Left hindlimb (tissue), 1 donor: ENCODE measurements around the gene TSPAN5.
"Not testable (repeated sequence)": the region's sequence is repeated elsewhere in the genome, so short reads cannot be mapped to it uniquely, and the experiment has no call there.

Experiments
- DNase-seq: peaks from one replicate; pipeline ENCODE4 v3.0.0-alpha.2; 2018

Gene TSPAN5

GRCh38 chr4:98542011-98542410 lies 116.4 kb downstream of the TSPAN5 start:
- no peak for DNase-seq

- no peak for DNase-seq
These were observed 117.6 kb downstream of the TSPAN5 start for GRCh38 chr4:98540803-98541202.

DNA sequence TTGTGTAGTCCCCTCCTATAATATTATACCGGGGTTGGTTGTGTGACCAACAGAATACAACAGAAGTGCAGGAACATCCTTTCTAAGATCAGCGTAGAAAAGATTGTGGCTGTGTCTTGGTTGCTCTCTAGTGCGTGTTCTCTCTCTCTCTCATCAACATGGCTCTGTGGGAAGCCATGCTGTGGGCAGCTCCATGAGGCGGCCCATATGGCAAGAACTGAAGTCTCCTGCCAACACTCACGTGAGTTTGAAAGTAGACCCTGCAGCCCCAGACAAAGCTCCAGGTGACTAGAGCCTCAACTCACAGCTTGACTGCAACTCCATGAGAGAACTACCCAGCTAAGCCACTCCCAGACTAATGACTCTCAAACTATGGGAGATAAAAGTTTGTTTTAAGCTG lies 118.7 kb downstream of the TSPAN5 start:
- no peak for DNase-seq

DNA sequence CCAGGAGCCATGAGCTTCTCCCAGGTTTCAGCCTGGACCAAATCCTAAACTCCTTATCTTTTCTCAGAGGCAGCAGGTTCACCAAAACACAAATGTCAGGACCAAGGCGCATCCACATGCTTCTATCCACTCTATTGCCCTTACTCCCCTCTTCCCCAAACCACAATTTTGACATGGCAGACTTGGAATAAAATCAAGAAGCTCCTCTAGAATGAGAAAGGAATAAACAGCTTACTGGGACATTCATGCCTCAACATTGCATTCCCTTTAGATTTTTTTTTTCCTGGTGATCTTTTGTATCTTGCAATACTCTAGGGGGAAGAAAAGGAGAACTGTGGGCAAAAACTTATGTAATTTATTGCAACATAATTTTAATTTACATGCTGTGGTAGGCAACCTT lies 119.1 kb downstream of the TSPAN5 start:
- DNase-seq: no peak

GRCh38 chr4:98536631-98537030 lies 121.8 kb downstream of the TSPAN5 start:
- no peak for DNase-seq

- DNase-seq: not testable (repeated sequence)
These were observed 124.3 kb downstream of the TSPAN5 start for GRCh38 chr4:98534146-98534545.

- DNase-seq: no peak
These were observed 127.8 kb downstream of the TSPAN5 start for GRCh38 chr4:98530572-98530971.

DNA sequence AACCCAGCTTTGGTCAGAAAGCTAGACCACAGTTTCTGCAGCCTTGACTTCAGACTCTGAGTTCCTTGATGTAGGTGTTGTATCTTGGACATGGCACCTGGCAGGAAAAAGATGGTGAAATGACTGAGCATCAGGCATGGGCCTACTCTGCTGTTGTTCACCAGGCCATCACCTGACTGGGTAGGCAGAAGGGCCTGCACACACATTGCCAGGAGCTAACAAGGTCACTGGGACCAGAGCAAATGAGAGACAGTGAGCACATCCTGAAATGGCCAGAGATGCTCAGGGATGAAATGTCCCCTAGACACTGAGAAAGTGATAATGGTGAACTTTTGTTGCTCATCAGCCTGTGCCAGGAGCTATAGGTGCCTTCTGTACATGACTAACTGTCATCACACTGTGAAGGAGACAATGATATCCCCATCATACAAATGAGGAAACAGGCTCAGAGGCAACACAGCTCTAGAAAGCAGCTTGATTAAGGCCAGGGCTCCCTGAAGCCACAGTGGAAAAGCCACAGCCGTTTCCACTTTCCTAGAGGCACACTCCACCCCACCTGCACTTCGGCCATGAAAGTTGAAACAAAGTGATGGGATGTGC lies 128.3 kb downstream of the TSPAN5 start:
- DNase-seq: no peak

DNA sequence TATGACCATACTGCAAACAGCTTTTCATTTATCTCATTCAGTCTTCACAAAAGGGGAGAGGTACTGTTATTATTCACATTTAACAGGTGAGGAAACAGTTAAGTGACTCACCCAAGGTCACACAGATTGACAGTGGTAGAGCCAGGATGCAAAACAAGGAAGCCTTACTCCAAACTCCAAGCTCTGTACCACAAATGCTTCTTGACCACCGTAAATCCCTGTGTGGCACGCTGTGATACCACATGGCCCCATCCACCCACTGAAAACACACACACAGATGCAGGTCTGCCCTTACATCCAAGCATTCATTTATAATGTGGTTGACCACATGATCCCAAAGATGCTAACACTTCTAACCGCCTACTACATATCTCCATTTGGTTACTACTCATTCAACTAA lies 129.5 kb downstream of the TSPAN5 start:
- DNase-seq: no peak

GRCh38 chr4:98527534-98528269 lies 130.7 kb downstream of the TSPAN5 start:
- no peak for DNase-seq

DNA sequence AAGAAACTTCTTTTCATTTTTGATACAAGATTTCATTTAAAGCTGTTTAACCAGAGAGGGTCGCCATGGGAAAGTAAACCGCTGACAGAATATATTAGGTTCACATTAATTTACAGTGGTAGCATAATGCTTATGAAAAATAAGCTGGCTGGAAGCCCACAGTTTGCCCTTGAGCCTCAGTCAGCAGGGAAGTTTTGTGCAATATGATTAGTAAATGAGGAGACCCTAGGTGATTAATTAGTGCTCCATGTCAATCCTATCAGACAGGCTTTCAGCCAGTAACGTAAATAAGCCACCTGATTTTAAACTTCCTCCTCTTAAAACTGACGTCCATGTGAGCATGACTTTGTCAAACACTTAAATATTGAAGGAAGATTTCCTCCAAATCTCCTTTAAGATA lies 134.2 kb downstream of the TSPAN5 start:
- DNase-seq: no peak

DNA sequence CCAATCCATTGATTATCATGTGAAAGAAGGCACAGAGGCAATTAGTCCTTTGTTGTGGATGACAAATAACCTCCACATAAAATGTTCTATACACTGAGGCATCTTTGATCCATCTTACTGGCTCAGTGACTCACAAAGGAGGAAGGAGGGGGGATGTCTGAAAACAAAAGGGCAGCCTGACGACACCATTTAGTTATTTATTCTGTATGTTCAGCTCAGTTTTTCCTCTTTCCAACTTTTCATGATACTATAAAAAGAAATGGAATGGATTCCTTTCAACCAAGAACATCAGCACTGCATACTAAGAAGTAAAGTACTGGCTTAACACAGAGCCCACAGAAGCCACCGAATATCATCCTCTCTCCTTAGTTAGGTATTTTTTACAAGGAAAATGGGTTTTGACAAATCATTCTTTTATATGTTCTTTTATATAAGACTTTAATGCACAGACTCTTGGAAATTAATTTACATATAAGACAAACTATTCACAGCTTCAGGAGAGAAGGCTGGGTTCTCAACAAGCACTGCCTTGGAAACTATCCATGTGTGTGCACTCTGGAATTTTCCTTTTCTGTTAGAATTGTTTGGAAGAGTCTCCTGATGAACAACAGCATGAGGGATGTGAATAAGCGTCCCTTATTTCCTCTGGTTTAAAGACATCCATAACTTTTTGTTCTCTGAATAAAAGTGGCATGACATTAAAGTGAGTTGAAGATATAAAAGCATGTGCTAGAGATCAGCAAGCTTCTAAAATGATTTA lies 135.6 kb downstream of the TSPAN5 start:
- DNase-seq: no peak

DNA sequence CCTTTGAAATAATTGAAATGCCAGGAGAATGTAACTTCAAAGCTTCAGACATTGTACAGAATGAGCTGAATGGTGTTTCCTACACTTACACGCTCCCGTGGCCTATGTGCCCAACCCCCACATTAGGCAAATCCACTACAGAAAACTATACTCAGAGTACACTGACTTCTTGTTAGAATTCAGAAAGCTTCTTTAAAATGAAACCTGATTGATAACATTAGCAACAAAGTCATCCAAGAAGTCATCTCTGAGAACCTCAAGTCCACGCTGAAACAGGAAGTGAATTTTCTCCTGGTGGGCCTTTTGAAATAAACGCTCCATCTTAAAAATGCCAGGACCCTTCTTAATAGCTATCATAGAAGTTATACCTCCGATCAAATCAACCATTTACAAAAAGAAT lies 136.3 kb downstream of the TSPAN5 start:
- DNase-seq: no peak

DNA sequence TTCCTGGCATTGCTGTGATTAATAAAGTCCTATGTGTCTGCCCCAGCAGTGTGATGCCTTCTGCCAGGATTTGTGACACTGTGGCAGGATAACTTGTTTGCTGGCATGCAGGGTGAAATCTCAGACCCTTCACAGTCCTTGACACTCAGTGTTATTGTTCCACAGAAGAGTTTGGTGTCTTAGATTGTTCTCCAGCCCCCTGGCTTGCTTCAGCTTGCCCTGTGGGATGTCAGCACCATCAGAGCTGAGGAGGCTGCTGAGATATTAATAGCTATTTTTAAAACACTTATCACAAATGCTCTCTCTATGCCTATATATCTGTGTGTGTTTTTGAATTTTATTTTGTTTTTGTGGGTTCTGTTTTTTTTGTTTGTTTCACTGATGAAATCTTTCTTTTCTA lies 136.9 kb downstream of the TSPAN5 start:
- no peak for DNase-seq

- no peak for DNase-seq
These were observed 139.0 kb downstream of the TSPAN5 start for GRCh38 chr4:98519268-98519977.

DNA sequence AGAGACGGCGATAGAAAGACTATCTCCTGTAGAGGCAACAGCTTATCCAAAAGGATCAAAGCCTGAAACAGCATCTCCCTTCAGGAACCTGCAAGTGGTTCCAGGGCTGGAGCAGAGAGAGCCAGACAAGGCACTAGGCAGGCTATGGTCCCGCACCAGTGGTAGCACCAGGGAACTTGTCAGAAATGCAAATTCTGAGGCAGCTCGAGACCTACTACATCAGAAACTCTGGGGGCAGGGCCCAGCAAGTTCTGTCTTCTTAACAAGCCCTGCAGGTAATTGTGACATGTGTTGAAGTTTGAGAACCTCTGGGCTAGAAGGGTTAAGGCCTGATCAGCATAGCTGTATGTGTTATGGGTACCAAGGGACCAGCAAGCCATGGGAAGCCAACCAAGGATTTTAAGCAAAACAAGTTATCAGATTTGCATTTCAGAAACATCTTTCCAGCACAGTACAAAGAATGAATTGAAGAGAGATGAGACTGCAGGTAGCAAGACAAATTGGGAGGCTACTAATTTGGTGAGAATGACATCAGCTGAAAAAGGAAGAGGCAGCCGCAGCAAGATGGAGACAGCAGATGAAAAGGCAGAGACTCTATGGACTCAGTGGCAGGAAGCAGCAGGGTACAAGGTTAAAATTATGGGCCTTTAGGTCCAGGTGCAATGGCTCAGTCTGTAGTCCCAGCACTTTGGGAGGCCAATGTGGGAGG lies 139.7 kb downstream of the TSPAN5 start:
- no peak for DNase-seq

DNA sequence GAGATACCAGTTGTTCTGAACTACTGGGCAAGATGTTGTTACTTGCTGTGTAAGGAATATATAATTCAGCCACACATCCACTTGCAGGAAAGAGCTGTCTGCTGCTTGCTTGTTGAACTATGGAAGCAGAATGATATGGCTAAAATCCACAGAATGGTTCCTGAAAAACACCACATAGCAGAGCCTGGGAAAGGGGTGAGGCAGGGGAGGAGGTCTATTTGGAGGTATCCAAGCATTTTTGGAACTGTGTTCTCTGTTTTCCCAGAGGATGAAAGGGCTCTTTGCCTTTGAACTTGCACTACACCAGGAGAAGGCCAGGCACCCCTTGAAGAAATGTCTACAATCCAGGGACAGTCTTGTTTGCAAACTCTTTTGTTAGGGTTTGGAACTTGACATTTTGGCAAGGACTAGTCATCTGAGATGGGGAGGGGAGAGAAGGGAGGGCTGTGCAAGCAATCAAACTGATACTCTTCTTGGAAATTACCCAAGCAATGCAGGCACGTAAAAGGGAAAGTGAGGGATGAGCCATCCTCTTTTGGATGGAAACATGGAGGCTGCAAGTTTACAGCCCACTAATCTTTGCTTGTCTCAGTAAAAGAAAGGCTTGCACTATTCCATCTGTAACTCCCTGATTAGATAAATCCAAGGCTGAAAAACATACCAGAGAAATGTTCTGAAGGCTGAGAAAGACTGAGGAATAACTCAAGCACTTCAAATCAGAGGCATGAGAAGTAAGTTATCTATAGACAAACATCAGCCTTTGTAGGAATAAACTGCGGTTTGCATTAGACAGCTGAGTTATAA lies 141.0 kb downstream of the TSPAN5 start:
- no peak for DNase-seq

DNA sequence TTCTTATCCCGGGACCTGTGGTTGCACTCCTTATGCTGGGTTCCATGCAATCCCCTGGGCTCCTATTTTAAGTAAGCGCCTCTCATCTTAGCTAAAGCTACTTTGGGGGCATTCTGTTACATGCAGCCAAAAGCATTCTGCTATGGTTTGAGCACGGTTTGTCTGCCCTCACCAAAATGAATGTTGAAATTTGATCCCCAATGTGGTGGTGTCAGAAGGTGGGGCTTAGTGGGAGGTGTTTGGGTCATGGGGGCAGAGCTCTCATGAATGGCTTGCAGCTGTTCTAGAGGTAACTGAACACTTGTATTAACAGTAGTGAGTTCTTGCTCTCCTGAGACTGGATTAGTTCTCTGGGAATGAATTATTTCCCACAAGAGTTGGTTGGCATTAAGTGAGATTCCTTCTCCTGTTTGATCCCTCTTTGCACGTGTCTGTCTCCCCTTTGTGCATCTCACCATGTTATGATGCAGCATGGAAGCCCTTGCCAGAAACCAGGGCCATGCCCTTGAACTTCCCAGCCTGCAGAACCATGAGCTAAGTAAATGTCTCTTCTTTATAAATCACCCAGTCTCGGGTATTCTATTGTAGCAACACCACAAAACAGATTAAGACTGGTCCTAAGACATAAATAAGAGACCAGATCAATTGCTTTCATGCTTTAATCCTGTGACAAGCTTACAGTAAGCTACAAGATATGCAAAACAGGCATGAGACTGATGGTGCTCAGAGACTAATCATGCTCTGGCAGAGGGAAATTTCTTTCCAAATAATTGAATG lies 141.8 kb downstream of the TSPAN5 start:
- DNase-seq: no peak

DNA sequence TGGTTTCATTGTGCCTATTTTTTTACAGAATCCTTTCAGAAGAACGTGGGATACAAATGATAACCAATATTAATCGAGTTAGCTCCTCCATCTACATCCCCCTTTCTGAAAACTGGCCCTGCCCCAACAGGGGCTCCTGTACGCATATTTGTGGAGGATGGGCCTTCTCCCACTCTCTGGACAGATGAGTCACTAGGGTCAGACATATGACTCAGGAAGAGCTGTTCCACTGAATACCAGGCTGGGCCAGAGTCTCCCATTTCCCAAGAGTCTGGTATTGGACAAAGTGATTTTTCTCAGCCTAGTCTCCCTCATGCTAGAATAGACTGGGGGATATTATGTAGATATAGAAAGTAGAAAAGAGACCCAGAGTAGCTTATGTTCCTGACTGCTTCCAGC lies 142.4 kb downstream of the TSPAN5 start:
- no peak for DNase-seq

- no peak for DNase-seq
These were observed 143.0 kb downstream of the TSPAN5 start for GRCh38 chr4:98515470-98515809.
